Body of pancreas (tissue), 4 donors: ENCODE results near the gene TMBIM4. TPM values are rescaled to one million over a fixed set of nuclear protein-coding genes. Genes with fewer than 3 reads are reported as not detected.

Experiments used
- ATAC-seq: fragments of 150-250 bp; one replicate; pipeline ENCODE4 v1.9.1; 2016
- DNase-seq, 4 donors: peaks; one replicate each; pipeline ENCODE4 v3.0.0-alpha.2; 2019
- H3K27ac ChIP-seq, 4 donors: fragments of 200-600 bp; sonication (generic); 1 replicate in 3 of 4; 2 replicates in 1 of 4; pipeline versions ENCODE4 v1.5.1 to v1.6.1; 2016 to 2019; ENCODE audit warnings: mild to moderate bottlenecking in 1 of 4, mixed read lengths in 1 of 4, moderate library complexity in 1 of 4
- H3K27me3 ChIP-seq, 2 donors: fragments of 200-600 bp; sonication (generic); one replicate each; pipeline ENCODE4 v1.6.0; 2016; ENCODE audit warnings: mild to moderate bottlenecking in 1 of 2
- H3K36me3 ChIP-seq, 2 donors: fragments of 200-600 bp; sonication (generic); replicated peaks in 1 of 2; 2 replicates each; pipeline ENCODE4 v1.5.1; 2016; ENCODE audit warnings: low read depth in 2 of 2; ENCODE audit not compliant: insufficient read depth in 1 of 2
- H3K4me1 ChIP-seq: fragments of 200-600 bp; sonication (generic); one replicate; pipeline ENCODE4 v1.6.0; 2016
- H3K4me3 ChIP-seq, 2 donors: fragments of 200-600 bp; sonication (generic); 1 replicate in 1 of 2; 2 replicates in 1 of 2; pipeline ENCODE4 v1.5.1; 2016 to 2019
- H3K9me3 ChIP-seq, 3 donors: fragments of 200-600 bp; sonication (generic); 1 replicate in 2 of 3; 2 replicates in 1 of 3; pipeline ENCODE4 v1.5.1; 2016
- POLR2A ChIP-seq, 3 donors: fragments of 450-650 bp; IDR thresholded peaks; one replicate each; pipeline ENCODE4 v1.6.1; 2016; ENCODE audit warnings: antibody characterized with exemption in 3 of 3, mild to moderate bottlenecking in 2 of 3
- WGBS, 2 donors: methylation state at CpG; one replicate each; pipeline ENCODE4 v1.1.5; 2017; 5-methylcytosine and 5-hydroxymethylcytosine counted together
- intact Hi-C: fragments of 100-400 bp; cut with DNase I; formaldehyde crosslinking; loops from one replicate; pipeline ENCODE4 v1.15.1; 2023
- total RNA-seq, 2 donors: library from RNA; depleted of rRNA; stranded (reverse); fragments of >200 nt; gene quantifications; one replicate each; pipeline ENCODE4 v1.1.0, GENCODE V29; 2016
- TF ChIP-seq, protein P1 (sequence below), 7 experiments: fragments of 450-650 bp in 4 of 7; fragments of 200-600 bp in 3 of 7; sonication (generic) in 3 of 7; IDR thresholded peaks; one replicate each; pipeline ENCODE4 v1.5.1; 2016 to 2019; ENCODE audit warnings: antibody characterized with exemption in 7 of 7

Gene TMBIM4
- total RNA-seq, 2 donors from 2014 or later: 59.7 to 62.3 TPM

GRCh38 chr12:66137937-66138336 lies 31.9 kb downstream of the TMBIM4 start:
- H3K9me3 ChIP-seq: peaks cover 0 to 5% (median 0%) of the 10 kb centered on the region in 3 donors
- no peak overlapping the region for H3K4me3 ChIP-seq
- H3K4me1 ChIP-seq: no peaks in the 10 kb centered on the region
- intact Hi-C loops: no loop called here
- H3K36me3 ChIP-seq: peaks cover 12 to 15% of the 10 kb centered on the region in 2 donors
- DNase-seq (no peak), ATAC-seq (no peak)
- no peaks in the 10 kb centered on the region for H3K27me3 ChIP-seq
- TF ChIP-seq, protein P1, sequence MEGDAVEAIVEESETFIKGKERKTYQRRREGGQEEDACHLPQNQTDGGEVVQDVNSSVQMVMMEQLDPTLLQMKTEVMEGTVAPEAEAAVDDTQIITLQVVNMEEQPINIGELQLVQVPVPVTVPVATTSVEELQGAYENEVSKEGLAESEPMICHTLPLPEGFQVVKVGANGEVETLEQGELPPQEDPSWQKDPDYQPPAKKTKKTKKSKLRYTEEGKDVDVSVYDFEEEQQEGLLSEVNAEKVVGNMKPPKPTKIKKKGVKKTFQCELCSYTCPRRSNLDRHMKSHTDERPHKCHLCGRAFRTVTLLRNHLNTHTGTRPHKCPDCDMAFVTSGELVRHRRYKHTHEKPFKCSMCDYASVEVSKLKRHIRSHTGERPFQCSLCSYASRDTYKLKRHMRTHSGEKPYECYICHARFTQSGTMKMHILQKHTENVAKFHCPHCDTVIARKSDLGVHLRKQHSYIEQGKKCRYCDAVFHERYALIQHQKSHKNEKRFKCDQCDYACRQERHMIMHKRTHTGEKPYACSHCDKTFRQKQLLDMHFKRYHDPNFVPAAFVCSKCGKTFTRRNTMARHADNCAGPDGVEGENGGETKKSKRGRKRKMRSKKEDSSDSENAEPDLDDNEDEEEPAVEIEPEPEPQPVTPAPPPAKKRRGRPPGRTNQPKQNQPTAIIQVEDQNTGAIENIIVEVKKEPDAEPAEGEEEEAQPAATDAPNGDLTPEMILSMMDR (IDR thresholded peaks at IDR 0.05): no peak
- no peak for TF ChIP-seq POLR2A (IDR thresholded peaks at IDR 0.05)
- 94 to 97% methylated on average over 3 of the region's 3 CpGs for WGBS, 2 donors
- no peak overlapping the region for H3K27ac ChIP-seq

DNA sequence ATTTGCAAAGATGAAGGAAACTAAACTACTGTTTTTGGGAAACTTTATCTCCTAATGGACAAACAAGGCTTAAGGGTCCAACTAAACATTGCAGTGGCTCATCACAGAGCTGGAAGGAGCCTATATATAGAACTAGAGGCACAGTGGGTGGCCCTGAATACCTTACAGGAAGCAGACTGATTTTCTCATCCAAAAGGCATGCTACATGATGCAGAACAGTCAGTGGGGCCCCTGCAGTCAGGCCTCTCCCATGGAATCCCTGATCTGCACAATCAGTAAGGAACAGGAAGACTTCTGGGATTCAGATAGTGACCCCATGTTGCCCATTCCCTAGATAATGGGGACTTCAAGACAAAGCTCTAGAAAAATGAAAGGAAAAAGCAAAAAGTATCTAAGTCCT lies 37.4 kb downstream of the TMBIM4 start:
- intact Hi-C loops: no loop called here
- DNase-seq: no peak
- TF ChIP-seq POLR2A (IDR thresholded peaks at IDR 0.05): no peak
- TF ChIP-seq, protein P1 (IDR thresholded peaks at IDR 0.05): no peak
- no peak for ATAC-seq
- Histone ChIP-seq H3K27ac (peak overlapping the region in 1 of 4 donors; percentile 10), H3K9me3 (no peaks in the 10 kb centered on the region), H3K36me3 (peaks cover 4 to 5% of the 10 kb centered on the region in 2 donors), H3K27me3 (no peaks in the 10 kb centered on the region), H3K4me3 (no peak overlapping the region), H3K4me1 (peaks cover 19% of the 10 kb centered on the region)

- no peak for TF ChIP-seq POLR2A (IDR thresholded peaks at IDR 0.05)
- TF ChIP-seq, protein P1 (IDR thresholded peaks at IDR 0.05): no peak
- peak overlapping the region; percentile 44 to 82 (median 68) for H3K27ac ChIP-seq
- DNase-seq (no peak), ATAC-seq (no peak)
- WGBS, 2 donors: 2% methylated on average over 11 of the region's 11 CpGs
- peaks cover 0 to 3% of the 10 kb centered on the region in 2 donors for H3K36me3 ChIP-seq
- H3K9me3 ChIP-seq: no peaks in the 10 kb centered on the region
- intact Hi-C loops: no loop called here
- no peaks in the 10 kb centered on the region for H3K27me3 ChIP-seq
- peaks cover 19% of the 10 kb centered on the region for H3K4me1 ChIP-seq
- peak overlapping the region; percentile 56 to 57 for H3K4me3 ChIP-seq
Observed at GRCh38 chr12:66131067-66131688, 38.6 kb downstream of the TMBIM4 start.

DNA sequence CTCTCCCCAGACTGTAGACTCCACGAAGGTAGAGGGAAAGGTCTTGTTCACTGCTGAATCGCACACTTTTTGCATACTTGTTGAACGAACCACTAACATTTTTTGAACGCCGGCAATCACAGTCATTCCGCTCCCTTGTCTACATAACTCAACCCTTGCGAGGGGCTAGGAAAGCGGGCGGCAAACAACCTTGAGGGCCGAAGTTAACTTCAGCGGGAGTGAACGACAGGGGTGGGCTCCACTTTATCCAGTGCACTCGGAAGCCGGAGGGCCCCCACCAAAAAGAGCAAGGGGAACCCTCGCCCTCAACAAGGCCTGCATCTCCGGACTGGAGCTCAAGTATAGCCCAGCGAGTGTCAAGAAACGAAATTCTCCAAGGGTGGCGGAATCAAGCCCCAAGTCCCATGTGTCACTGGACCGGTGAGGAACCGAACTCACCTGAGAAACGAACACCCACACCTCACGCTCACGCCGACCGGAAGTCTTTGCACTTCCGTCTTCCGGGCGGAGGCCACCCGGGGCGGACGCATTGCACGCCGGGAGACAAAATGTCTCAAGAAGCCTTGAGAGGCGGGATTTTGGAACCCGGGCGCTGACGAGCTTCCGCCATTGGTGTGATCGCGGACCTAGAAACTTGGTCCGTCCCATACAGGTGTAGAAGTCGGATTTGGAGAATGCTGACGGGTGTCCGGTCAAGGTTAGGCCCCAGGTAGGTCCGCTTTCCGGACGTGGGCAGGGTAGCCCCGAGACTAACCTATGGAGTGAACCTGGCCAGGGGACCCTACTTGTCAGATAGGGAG lies 39.3 kb downstream of the TMBIM4 start, which contains the start of gene LLPH:
Gene LLPH, minus strand, starts transcription at position 484 of the 800 bp plus-strand sequence. CDS start 1,644 bp downstream, outside the sequence.
- TF ChIP-seq, protein P1 (IDR thresholded peaks at IDR 0.05): no peak
- peak; percentile 32 to 84 (median 82) for TF ChIP-seq POLR2A (IDR thresholded peaks at IDR 0.05)
- Histone ChIP-seq H3K9me3 (no peaks in the 10 kb centered on the region), H3K4me3 (peak within 1 kb of the TSS; percentile 56 to 57), H3K27ac (peak within 1 kb of the TSS; percentile 44 to 82 (median 68)), H3K4me1 (peaks cover 19% of the 10 kb centered on the region), H3K27me3 (no peaks in the 10 kb centered on the region), H3K36me3 (peaks cover 0 to 2% of the 10 kb centered on the region in 2 donors)
- WGBS, 2 donors: 0 to 1% methylated on average over 32 to 49 of the region's 49 CpGs
- ATAC-seq (peak; percentile 99), DNase-seq (peak; percentile 87 to 94 (median 91))
- intact Hi-C loops: no loop called here
